IMR-90 (cell line): ENCODE measurements around the gene TLL1. TPM values are rescaled to one million over a fixed set of nuclear protein-coding genes. Genes with fewer than 3 reads are reported as not detected.

Experiments
- ATAC-seq: fragments of 200-7000 bp; cut with Tn5 transposase; 2 replicates; pipeline ENCODE4 v1.9.1; 2020; ENCODE audit warnings: low read depth, mild to moderate bottlenecking, moderate library complexity
- BruUV-seq: library from RNA; stranded (reverse); fragments of 400-500 nt; replicated peaks from 2 replicates; lab custom pipeline; 2021; lab: Mats Ljungman, UMichigan
- CTCF ChIA-PET: fragments of 300-600 bp; formaldehyde crosslinking; extraction: SDS; loops from one replicate; lab custom pipeline; 2021; ENCODE audit warnings: antibody characterized with exemption; lab: Yijun Ruan, JAX
- POLR2A ChIA-PET: fragments of 300-600 bp; sonication (Branson Sonifier 250); formaldehyde crosslinking; loops from one replicate; lab custom pipeline; 2022; ENCODE audit warnings: antibody characterized with exemption; ENCODE audit not compliant: unreplicated experiment; lab: Charles Lee
- DNase-seq: peaks from one replicate; pipeline ENCODE4 v3.0.0; 2013
- H2AFZ ChIP-seq: replicated peaks from 2 replicates; pipeline ENCODE3; 2013; ENCODE audit warnings: low read length, mild to moderate bottlenecking; ENCODE audit not compliant: poor library complexity
- H2AK5ac ChIP-seq: 2 replicates; pipeline ENCODE4 v1.6.1; 2013; ENCODE audit warnings: low read depth, low read length, inconsistent platforms
- H2AK9ac ChIP-seq: replicated peaks from 2 replicates; pipeline ENCODE3; 2013; ENCODE audit warnings: mild to moderate bottlenecking, low read depth, low read length, moderate library complexity; ENCODE audit not compliant: poor library complexity
- H2BK120ac ChIP-seq: 2 replicates; pipeline ENCODE4 v1.6.1; 2013; ENCODE audit warnings: low read depth, low read length, inconsistent platforms
- H2BK15ac ChIP-seq: 3 replicates; pipeline ENCODE4 v1.6.1; 2013; ENCODE audit warnings: low read depth, low read length, inconsistent platforms
- H2BK20ac ChIP-seq: 2 replicates; pipeline ENCODE4 v1.6.1; 2013; ENCODE audit warnings: low read depth, mild to moderate bottlenecking, inconsistent platforms, low read length, moderate library complexity
- H2BK5ac ChIP-seq: 2 replicates; pipeline ENCODE4 v1.6.1; 2013; ENCODE audit warnings: mild to moderate bottlenecking, low read depth, low read length, inconsistent platforms; ENCODE audit not compliant: poor library complexity, severe bottlenecking
- H3K14ac ChIP-seq: replicated peaks from 2 replicates; pipeline ENCODE4 v1.6.1; 2013; ENCODE audit warnings: low read depth, low read length, inconsistent platforms
- H3K18ac ChIP-seq: 2 replicates; pipeline ENCODE4 v1.6.1; 2013; ENCODE audit warnings: low read depth, low read length, control low read depth
- H3K23ac ChIP-seq: 2 replicates; pipeline ENCODE4 v1.6.1; 2013; ENCODE audit warnings: low read depth, low read length, inconsistent platforms
- H3K27ac ChIP-seq: 2 replicates; pipeline ENCODE4 v1.5.1; 2013; ENCODE audit warnings: mild to moderate bottlenecking, control low read depth, low read length; ENCODE audit not compliant: insufficient read depth
- H3K27me3 ChIP-seq: 2 replicates; pipeline ENCODE4 v1.6.1; 2013; ENCODE audit warnings: low read length; ENCODE audit not compliant: control insufficient read depth, insufficient read depth
- H3K36me3 ChIP-seq: 2 replicates; pipeline ENCODE4 v1.6.1; 2013; ENCODE audit warnings: low read length, mixed read lengths; ENCODE audit not compliant: control insufficient read depth, insufficient read depth
- H3K4ac ChIP-seq: 2 replicates; pipeline ENCODE4 v1.6.1; 2013; ENCODE audit warnings: low read depth, low read length, inconsistent platforms
- H3K4me1 ChIP-seq: 2 replicates; pipeline ENCODE4 v1.6.1; 2013; ENCODE audit warnings: low read length, mixed read lengths; ENCODE audit not compliant: control insufficient read depth, insufficient read depth
- H3K4me2 ChIP-seq: 2 replicates; pipeline ENCODE4 v1.6.1; 2013; ENCODE audit warnings: low read depth, mild to moderate bottlenecking, control low read depth, low read length, moderate library complexity
- H3K4me3 ChIP-seq: 2 replicates; pipeline ENCODE4 v1.5.1; 2013; ENCODE audit warnings: low read depth, mild to moderate bottlenecking, control low read depth, low read length, moderate library complexity; ENCODE audit not compliant: insufficient read depth
- H3K56ac ChIP-seq: 2 replicates; pipeline ENCODE4 v1.6.1; 2013; ENCODE audit warnings: low read length, inconsistent platforms; ENCODE audit not compliant: insufficient read depth; ENCODE audit errors: extremely low read depth
- H3K79me1 ChIP-seq, 2 experiments: 2 replicates each; pipeline ENCODE4 v1.6.1; 2013; ENCODE audit warnings: low read length in 2 of 2, inconsistent platforms in 1 of 2, low read depth in 1 of 2
- H3K9ac ChIP-seq: 2 replicates; pipeline ENCODE4 v1.6.1; 2013; ENCODE audit warnings: low read depth, low read length, control low read depth
- H3K9me1 ChIP-seq: 2 replicates; pipeline ENCODE4 v1.6.1; 2013; ENCODE audit warnings: low read length, inconsistent platforms; ENCODE audit not compliant: insufficient read depth
- H3K9me3 ChIP-seq: 2 replicates; pipeline ENCODE4 v1.6.1; 2013; ENCODE audit warnings: low read length; ENCODE audit not compliant: control insufficient read depth, insufficient read depth
- H4K20me1 ChIP-seq: 2 replicates; pipeline ENCODE4 v1.6.1; 2013; ENCODE audit warnings: low read length, inconsistent platforms; ENCODE audit not compliant: insufficient read depth
- H4K5ac ChIP-seq: 2 replicates; pipeline ENCODE4 v1.6.1; 2013; ENCODE audit warnings: mild to moderate bottlenecking, low read depth, low read length, control low read depth
- H4K8ac ChIP-seq, 2 experiments: 2 replicates each; pipeline ENCODE4 v1.6.1; 2013; ENCODE audit warnings: low read depth in 2 of 2, low read length in 2 of 2, control low read depth in 1 of 2, inconsistent platforms in 1 of 2
- H4K91ac ChIP-seq: 2 replicates; pipeline ENCODE4 v1.6.1; 2013; ENCODE audit warnings: low read depth, low read length, inconsistent platforms; ENCODE audit not compliant: insufficient read depth
- CHD1 ChIP-seq: IDR thresholded peaks from 2 replicates; pipeline ENCODE4 v1.6.1; 2012; ENCODE audit warnings: low read depth, low read length, improper control_type of control experiment
- MAZ ChIP-seq: IDR thresholded peaks from 2 replicates; pipeline ENCODE4 v1.6.1; 2012; ENCODE audit warnings: low read depth, mild to moderate bottlenecking, low read length, improper control_type of control experiment, moderate library complexity, borderline replicate concordance
- MXI1 ChIP-seq: IDR thresholded peaks from 2 replicates; pipeline ENCODE4 v1.6.1; 2012; ENCODE audit warnings: low read depth, mild to moderate bottlenecking, low read length, moderate library complexity, borderline replicate concordance
- NFE2L2 ChIP-seq: fragments of 150-350 bp; IDR thresholded peaks from 2 replicates; pipeline ENCODE4 v1.6.1; 2016; ENCODE audit warnings: low read depth, mild to moderate bottlenecking, low read length
- POLR2A ChIP-seq: IDR thresholded peaks from 2 replicates; pipeline ENCODE4 v1.6.1; 2012; ENCODE audit warnings: mild to moderate bottlenecking, low read depth, low read length
- RCOR1 ChIP-seq: IDR thresholded peaks from 2 replicates; pipeline ENCODE4 v1.6.1; 2012; ENCODE audit warnings: mild to moderate bottlenecking, low read length, improper control_type of control experiment; ENCODE audit not compliant: insufficient replicate concordance
- USF2 ChIP-seq: fragments of 150-350 bp; IDR thresholded peaks from 2 replicates; pipeline ENCODE4 v1.6.1; 2017; ENCODE audit warnings: mild to moderate bottlenecking, antibody characterized with exemption, low read length, low read depth
- WGBS, 2 experiments: methylation state at CpG; one replicate each; pipeline versions ENCODE4 v1.1.5 to v1.1.7; 2013; ENCODE audit warnings: missing lambda C conversion rate in 2 of 2; ENCODE audit not compliant: insufficient read length in 1 of 2; ENCODE audit errors: extremely low coverage in 2 of 2; 5-methylcytosine and 5-hydroxymethylcytosine counted together
- dilution Hi-C: fragments of 300-500 bp; cut with HindIII; formaldehyde crosslinking; loops from one replicate; pipeline ENCODE4 v1.14.3; 2018; ENCODE audit warnings: low sequenced_read_pairs; ENCODE audit not compliant: unreplicated experiment
- in situ Hi-C: fragments of 300-500 bp; cut with MboI; formaldehyde crosslinking; loops from 3 replicates; pipeline ENCODE4 v1.14.3; 2019; ENCODE audit warnings: low sequenced_read_pairs, inconsistent platforms, mixed read lengths
- intact Hi-C: fragments of 100-400 bp; cut with micrococcal nuclease; formaldehyde crosslinking; loops from 2 replicates; pipeline ENCODE4 v1.10.0; 2022
- polyA plus RNA-seq, 3 experiments: library from polyadenylated mRNA; depleted of rRNA; stranded (reverse); fragments of >200 nt; gene quantifications; 2 replicates each; pipeline ENCODE4 v1.2.3, GENCODE V29; 2012; ENCODE audit warnings: low replicate concordance in 1 of 3
- total RNA-seq: library from RNA; depleted of rRNA; stranded (reverse); fragments of >200 nt; gene quantifications from 2 replicates; pipeline ENCODE4 v1.2.3, GENCODE V29; 2012

TLL1 gene
- total and polyA plus RNA-seq, 2 of the 4 experiments (the other 2 are of a cell fraction), result not detected

DNA sequence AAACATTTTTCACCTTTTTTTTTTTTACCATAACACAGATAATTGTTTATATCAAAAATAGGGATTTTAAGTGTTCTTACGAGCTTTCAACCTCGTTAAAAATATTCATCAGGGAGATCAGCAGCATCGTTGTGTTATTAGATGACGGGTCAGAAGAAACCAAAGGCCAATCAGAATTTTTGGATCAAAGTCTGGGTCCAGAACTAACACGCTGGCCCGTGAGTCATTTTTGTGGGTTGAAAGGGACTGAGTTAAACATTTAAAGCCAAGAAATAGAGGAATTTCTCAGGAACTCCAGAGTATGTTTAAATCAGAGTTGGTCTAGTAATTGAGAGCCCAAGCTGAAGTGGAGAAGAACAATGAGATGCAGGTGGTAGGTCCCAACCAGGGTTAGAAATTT, 170.8 kb downstream of the TLL1 start:
- intact Hi-C loops (no loop called here), in situ Hi-C loops (no loop called here), dilution Hi-C loops (no loop called here)
- ChIA-PET CTCF (no interaction called here), POLR2A (no interaction called here)
- no peak overlapping the region for H4K8ac ChIP-seq
- no peaks in the 10 kb centered on the region for H3K4me1 ChIP-seq
- H2AFZ ChIP-seq, result no peak overlapping the region
- no peak overlapping the region for H3K23ac ChIP-seq
- H4K5ac ChIP-seq, result no peak overlapping the region
- no peaks in the 10 kb centered on the region for H4K20me1 ChIP-seq
- BruUV-seq, result no TSS peak
- no peak overlapping the region for H3K4me3 ChIP-seq
- H3K9me1 ChIP-seq, result no peaks in the 10 kb centered on the region
- no peak overlapping the region for H3K4ac ChIP-seq
- TF ChIP-seq CHD1 (no peak), MXI1 (no peak), MAZ (no peak), POLR2A (no peak), USF2 (no peak), NFE2L2 (no peak), RCOR1 (no peak)
- WGBS, 2 experiments, result 20% methylated on average over 1 of the region's 6 CpGs; no CpG with 5 or more reads in 1 of the 2 experiments
- no peaks in the 10 kb centered on the region for H3K27me3 ChIP-seq
- DNase-seq (no peak), ATAC-seq (no peak)
- H3K9ac ChIP-seq, result no peak overlapping the region
- H3K56ac ChIP-seq, result no peak overlapping the region
- H3K27ac ChIP-seq, result no peak overlapping the region
- no peak overlapping the region for H4K91ac ChIP-seq
- no peaks in the 10 kb centered on the region for H3K36me3 ChIP-seq
- H3K4me2 ChIP-seq, result no peak overlapping the region
- no peak overlapping the region for H2BK15ac ChIP-seq
- H3K9me3 ChIP-seq, result no peaks in the 10 kb centered on the region
- no peaks in the 10 kb centered on the region for H3K79me1 ChIP-seq
- H2BK20ac ChIP-seq, result no peak overlapping the region
- H3K18ac ChIP-seq, result no peak overlapping the region
- H3K14ac ChIP-seq, result no peak overlapping the region
- H2AK9ac ChIP-seq, result no peak overlapping the region
- no peak overlapping the region for H2BK120ac ChIP-seq
- H2AK5ac ChIP-seq, result no peak overlapping the region
- H2BK5ac ChIP-seq, result no peak overlapping the region
